Gastroesophageal sphincter (tissue), 3 donors: ENCODE data around the gene TNRC6B.

Experiments
- EP300 ChIP-seq: sonication (generic); formaldehyde crosslinking; IDR thresholded peaks from one replicate; pipeline ENCODE4 v1.6.1; 2017; ENCODE audit warnings: antibody characterized with exemption, mild to moderate bottlenecking
- POLR2A ChIP-seq, 2 donors: fragments of 450-650 bp; IDR thresholded peaks; one replicate each; pipeline ENCODE4 v1.6.1; 2017; ENCODE audit warnings: antibody characterized with exemption in 2 of 2, mild to moderate bottlenecking in 2 of 2, moderate library complexity in 1 of 2
- POLR2AphosphoS5 ChIP-seq: sonication (generic); formaldehyde crosslinking; IDR thresholded peaks from one replicate; pipeline ENCODE4 v1.6.1; 2017; ENCODE audit warnings: antibody characterized with exemption
- TF ChIP-seq, protein P1 (sequence below), 4 experiments: fragments of 200-600 bp in 2 of 4; fragments of 450-650 bp in 2 of 4; sonication (generic) in 1 of 4; IDR thresholded peaks; one replicate each; pipeline ENCODE4 v1.5.1; 2017 to 2019; ENCODE audit warnings: antibody characterized with exemption in 4 of 4, mild to moderate bottlenecking in 2 of 4, moderate library complexity in 2 of 4

DNA sequence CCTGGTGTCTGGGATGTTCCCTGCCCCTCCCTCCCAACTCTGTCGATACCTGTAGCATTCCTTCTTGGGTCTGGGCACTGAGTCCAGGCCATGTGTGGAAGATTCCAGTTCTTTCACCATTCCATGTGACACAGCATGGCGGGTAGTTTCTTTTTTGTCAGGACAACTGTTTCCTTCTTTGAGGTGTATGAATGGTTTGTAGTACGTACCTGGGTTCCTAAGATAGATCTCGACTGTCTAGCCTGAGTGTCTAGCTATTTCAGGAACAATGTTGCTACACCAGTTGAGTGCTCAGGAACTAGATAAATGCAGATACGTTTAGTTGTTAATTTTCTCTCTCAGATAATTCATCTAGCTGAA, 43.3 kb downstream of the TNRC6B start:
- TF ChIP-seq, protein P1, sequence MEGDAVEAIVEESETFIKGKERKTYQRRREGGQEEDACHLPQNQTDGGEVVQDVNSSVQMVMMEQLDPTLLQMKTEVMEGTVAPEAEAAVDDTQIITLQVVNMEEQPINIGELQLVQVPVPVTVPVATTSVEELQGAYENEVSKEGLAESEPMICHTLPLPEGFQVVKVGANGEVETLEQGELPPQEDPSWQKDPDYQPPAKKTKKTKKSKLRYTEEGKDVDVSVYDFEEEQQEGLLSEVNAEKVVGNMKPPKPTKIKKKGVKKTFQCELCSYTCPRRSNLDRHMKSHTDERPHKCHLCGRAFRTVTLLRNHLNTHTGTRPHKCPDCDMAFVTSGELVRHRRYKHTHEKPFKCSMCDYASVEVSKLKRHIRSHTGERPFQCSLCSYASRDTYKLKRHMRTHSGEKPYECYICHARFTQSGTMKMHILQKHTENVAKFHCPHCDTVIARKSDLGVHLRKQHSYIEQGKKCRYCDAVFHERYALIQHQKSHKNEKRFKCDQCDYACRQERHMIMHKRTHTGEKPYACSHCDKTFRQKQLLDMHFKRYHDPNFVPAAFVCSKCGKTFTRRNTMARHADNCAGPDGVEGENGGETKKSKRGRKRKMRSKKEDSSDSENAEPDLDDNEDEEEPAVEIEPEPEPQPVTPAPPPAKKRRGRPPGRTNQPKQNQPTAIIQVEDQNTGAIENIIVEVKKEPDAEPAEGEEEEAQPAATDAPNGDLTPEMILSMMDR (IDR thresholded peaks at IDR 0.05), result no peak
- TF ChIP-seq POLR2A (IDR thresholded peaks at IDR 0.05), result no peak
- TF ChIP-seq POLR2AphosphoS5, result no peak
- TF ChIP-seq EP300, result no peak
